ENCODE data around the gene ERCC2. TPM values are rescaled to one million over a fixed set of nuclear protein-coding genes. Genes with fewer than 3 reads are reported as not detected.
"Not testable (repeated sequence)": the region's sequence is repeated elsewhere in the genome, so short reads cannot be mapped to it uniquely, and the experiment has no call there.

The ERCC2 gene
- total RNA-seq, 8 experiments from 2014 or later: 12.3 to 49.2 (median 22.2) TPM

GRCh38 chr19:45348367-45349125, 21.8 kb downstream of the ERCC2 start:
- no peak for ATAC-seq (replicated peaks in 6 of 8)
- Histone ChIP-seq H3K4me3 (no peak overlapping the region), H3K4me1 (replicated peaks in 1 of 2) (no peaks in the 10 kb centered on the region), H3K27ac (no peak overlapping the region)
- 60 to 96% (median 75%) methylated on average over 1 to 4 of the region's 23 CpGs; no CpG with 5 or more reads in 6 of the 10 experiments for whole genome bisulfite sequencing, 10 experiments
- in situ Hi-C loops (cut with MboI; ENCODE audit: low pct_unique_long_range_greater_than_20kb in 2 of 9, low sequenced_read_pairs in 9 of 9, unreplicated experiment in 9 of 9): no loop called here

DNA sequence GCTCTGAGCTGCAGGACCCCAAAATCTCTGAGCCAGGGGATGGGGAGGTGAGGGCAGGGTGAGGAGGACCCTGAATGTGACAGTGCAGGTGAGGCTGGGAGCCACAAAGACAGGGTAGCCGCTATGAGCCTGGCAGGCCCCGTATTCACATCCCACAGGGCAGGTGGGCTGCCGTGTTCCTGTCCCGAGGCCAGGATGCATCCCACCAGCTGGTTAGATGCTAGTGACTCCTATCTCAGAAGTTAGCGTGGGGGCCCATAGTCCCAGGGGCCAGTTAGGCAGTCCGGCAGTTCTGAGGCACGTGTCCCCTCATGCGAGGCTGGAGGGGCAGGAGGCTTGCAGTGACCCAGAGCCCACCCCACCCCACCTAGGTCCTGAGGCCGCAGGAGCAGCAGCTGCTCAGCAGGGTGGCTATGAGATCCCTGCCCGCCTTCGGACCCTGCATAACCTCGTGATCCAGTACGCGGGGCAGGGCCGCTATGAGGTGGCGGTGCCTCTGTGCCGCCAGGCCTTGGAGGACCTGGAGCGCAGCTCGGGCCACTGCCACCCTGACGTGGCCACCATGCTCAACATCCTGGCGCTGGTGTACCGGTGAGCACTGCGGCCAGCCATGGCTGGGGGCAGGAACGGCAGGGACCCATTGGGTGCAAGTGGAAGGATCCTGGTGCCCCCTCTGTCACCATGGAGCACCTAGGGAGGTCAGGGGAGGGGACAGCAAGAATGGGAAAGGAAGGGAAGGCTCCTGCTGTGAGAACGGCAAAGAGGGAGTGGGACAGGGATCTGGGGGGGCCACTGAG, 22.6 kb downstream of the ERCC2 start:
- H3K27ac ChIP-seq: no peak overlapping the region
- no peaks in the 10 kb centered on the region for H3K4me1 ChIP-seq (replicated peaks in 1 of 2)
- H3K4me3 ChIP-seq: no peak overlapping the region
- ATAC-seq (replicated peaks in 6 of 8): peak in 3 of 8 experiments; percentile 6 to 14 (median 12)
- 20 to 100% (median 70%) methylated on average over 1 to 4 of the region's 25 CpGs; no CpG with 5 or more reads in 7 of the 10 experiments for WGBS, 10 experiments
- in situ Hi-C loops (cut with MboI; ENCODE audit: low pct_unique_long_range_greater_than_20kb in 2 of 9, low sequenced_read_pairs in 9 of 9, unreplicated experiment in 9 of 9): no loop called here

- in situ Hi-C loops (cut with MboI; ENCODE audit: low pct_unique_long_range_greater_than_20kb in 2 of 9, low sequenced_read_pairs in 9 of 9, unreplicated experiment in 9 of 9): no loop called here
- Histone ChIP-seq H3K4me1 (replicated peaks in 1 of 2) (no peaks in the 10 kb centered on the region), H3K27ac (no peak overlapping the region), H3K4me3 (no peak overlapping the region)
- 56% methylated on average over 5 of the region's 27 CpGs; no CpG with 5 or more reads in 9 of the 10 experiments for WGBS, 10 experiments
- ATAC-seq (replicated peaks in 6 of 8): peak in 2 of 8 experiments; percentile 15 to 58
Observed at GRCh38 chr19:45346449-45346848, 23.9 kb downstream of the ERCC2 start.

GRCh38 chr19:45345506-45345860, 24.9 kb downstream of the ERCC2 start:
- no peak overlapping the region for H3K27ac ChIP-seq
- WGBS, 10 experiments: 40 to 60% methylated on average over 1 of the region's 15 CpGs; no CpG with 5 or more reads in 8 of the 10 experiments
- H3K4me1 ChIP-seq (replicated peaks in 1 of 2): no peaks in the 10 kb centered on the region
- H3K4me3 ChIP-seq: no peak overlapping the region
- ATAC-seq (replicated peaks in 6 of 8): no peak
- in situ Hi-C loops (cut with MboI; ENCODE audit: low pct_unique_long_range_greater_than_20kb in 2 of 9, low sequenced_read_pairs in 9 of 9, unreplicated experiment in 9 of 9): no loop called here

- WGBS, 10 experiments: 60% methylated on average over 1 of the region's 15 CpGs; no CpG with 5 or more reads in 9 of the 10 experiments
- ATAC-seq (replicated peaks in 6 of 8): peak in 2 of 8 experiments; percentile 32 to 43
- H3K4me1 ChIP-seq (replicated peaks in 1 of 2): no peaks in the 10 kb centered on the region
- in situ Hi-C loops (cut with MboI; ENCODE audit: low pct_unique_long_range_greater_than_20kb in 2 of 9, low sequenced_read_pairs in 9 of 9, unreplicated experiment in 9 of 9): no loop called here
- H3K4me3 ChIP-seq: no peak overlapping the region
- no peak overlapping the region for H3K27ac ChIP-seq
Observed at GRCh38 chr19:45344621-45345505, 25.5 kb downstream of the ERCC2 start.

DNA sequence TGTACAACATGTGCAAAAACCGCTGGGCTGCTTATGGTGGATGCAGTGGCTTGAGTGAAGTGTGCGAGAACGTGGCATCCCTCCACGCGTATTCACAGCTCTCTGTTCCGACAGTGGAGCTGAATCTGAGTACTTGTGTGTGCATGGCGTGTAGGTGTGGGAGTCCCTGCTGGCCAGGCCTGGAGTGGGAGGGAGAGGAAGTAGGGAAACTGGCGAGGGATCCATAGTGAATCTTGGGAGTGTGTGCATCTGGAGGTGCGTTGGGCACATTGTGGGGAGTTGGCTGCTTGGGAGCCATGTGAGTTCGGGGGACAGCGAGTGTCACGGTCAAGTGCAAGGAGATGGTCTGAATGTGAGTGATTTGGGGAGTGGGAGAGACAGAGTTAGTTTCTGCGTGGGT, 27.5 kb downstream of the ERCC2 start:
- Histone ChIP-seq H3K27ac (no peak overlapping the region), H3K4me3 (no peak overlapping the region), H3K4me1 (replicated peaks in 1 of 2) (no peaks in the 10 kb centered on the region)
- in situ Hi-C loops (cut with MboI; ENCODE audit: low pct_unique_long_range_greater_than_20kb in 2 of 9, low sequenced_read_pairs in 9 of 9, unreplicated experiment in 9 of 9): no loop called here
- no peak for ATAC-seq (replicated peaks in 6 of 8)
- WGBS, 10 experiments: 0 to 77% (median 56%) methylated on average over 1 to 8 of the region's 13 CpGs; no CpG with 5 or more reads in 3 of the 10 experiments

DNA sequence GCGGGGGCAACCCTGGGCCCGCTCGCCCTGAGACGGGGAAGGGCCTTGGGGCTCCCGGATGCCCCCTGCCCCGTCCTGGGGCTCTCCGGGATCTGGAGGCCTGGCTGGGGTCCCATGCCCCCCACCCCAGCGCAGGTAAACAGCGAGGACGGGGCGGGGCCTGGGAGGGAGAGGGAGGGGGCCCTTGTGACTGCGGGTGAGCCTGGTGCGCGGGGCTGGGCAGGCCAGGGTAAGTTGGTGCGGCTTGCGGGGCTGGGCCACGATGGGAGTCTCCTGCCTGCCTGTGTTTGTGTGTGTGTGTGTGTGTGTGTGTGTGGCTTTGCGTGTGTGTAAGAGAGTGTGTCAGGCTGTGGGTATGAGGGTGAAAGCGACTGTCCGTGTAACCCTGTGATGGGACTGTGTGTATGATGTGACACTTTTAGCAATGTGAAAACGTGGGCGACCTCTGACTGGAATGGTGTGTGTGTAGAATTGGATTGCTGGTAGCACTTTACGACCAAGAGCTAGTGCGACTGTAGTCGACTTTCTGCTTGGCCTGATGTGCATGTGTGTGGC, 29.4 kb downstream of the ERCC2 start:
- no peak overlapping the region for H3K27ac ChIP-seq
- in situ Hi-C loops (cut with MboI; ENCODE audit: low pct_unique_long_range_greater_than_20kb in 2 of 9, low sequenced_read_pairs in 9 of 9, unreplicated experiment in 9 of 9): no loop called here
- peak in 7 of 8 experiments; percentile 17 to 64 (median 53) for ATAC-seq (replicated peaks in 6 of 8)
- H3K4me1 ChIP-seq (replicated peaks in 1 of 2): no peaks in the 10 kb centered on the region
- WGBS, 10 experiments: 0 to 50% (median 30%) methylated on average over 1 to 4 of the region's 25 CpGs; no CpG with 5 or more reads in 7 of the 10 experiments
- peak overlapping the region in 3 of 5 donors; percentile 10 to 16 (median 13) for H3K4me3 ChIP-seq

- Histone ChIP-seq H3K27ac (no peak within 1 kb of the TSS), H3K4me1 (replicated peaks in 1 of 2) (no peaks in the 10 kb centered on the region), H3K4me3 (peak within 1 kb of the TSS in 3 of 5 donors; percentile 10 to 16 (median 13))
- 3 to 86% (median 20%) methylated on average over 3 to 21 of the region's 50 CpGs; no CpG with 5 or more reads in 5 of the 10 experiments for WGBS, 10 experiments
- in situ Hi-C loops (cut with MboI; ENCODE audit: low pct_unique_long_range_greater_than_20kb in 2 of 9, low sequenced_read_pairs in 9 of 9, unreplicated experiment in 9 of 9): no loop called here
- ATAC-seq (replicated peaks in 6 of 8): peak in 7 of 8 experiments; percentile 18 to 57 (median 50)
Observed at GRCh38 chr19:45340232-45340898, 30.0 kb downstream of the ERCC2 start, which contains the start of gene KLC3. TSS of gene KLC3 (plus strand) at chr19:45340750. CDS start at chr19:45345542, 4,792 bp downstream.

GRCh38 chr19:45339629-45340028, 30.7 kb downstream of the ERCC2 start:
- ATAC-seq (replicated peaks in 6 of 8): no peak
- 33 to 100% (median 71%) methylated on average over 1 to 5 of the region's 6 CpGs for WGBS, 10 experiments
- Histone ChIP-seq H3K27ac (no peak overlapping the region), H3K4me1 (replicated peaks in 1 of 2) (no peaks in the 10 kb centered on the region), H3K4me3 (no peak overlapping the region)
- in situ Hi-C loops (cut with MboI; ENCODE audit: low pct_unique_long_range_greater_than_20kb in 2 of 9, low sequenced_read_pairs in 9 of 9, unreplicated experiment in 9 of 9): no loop called here

DNA sequence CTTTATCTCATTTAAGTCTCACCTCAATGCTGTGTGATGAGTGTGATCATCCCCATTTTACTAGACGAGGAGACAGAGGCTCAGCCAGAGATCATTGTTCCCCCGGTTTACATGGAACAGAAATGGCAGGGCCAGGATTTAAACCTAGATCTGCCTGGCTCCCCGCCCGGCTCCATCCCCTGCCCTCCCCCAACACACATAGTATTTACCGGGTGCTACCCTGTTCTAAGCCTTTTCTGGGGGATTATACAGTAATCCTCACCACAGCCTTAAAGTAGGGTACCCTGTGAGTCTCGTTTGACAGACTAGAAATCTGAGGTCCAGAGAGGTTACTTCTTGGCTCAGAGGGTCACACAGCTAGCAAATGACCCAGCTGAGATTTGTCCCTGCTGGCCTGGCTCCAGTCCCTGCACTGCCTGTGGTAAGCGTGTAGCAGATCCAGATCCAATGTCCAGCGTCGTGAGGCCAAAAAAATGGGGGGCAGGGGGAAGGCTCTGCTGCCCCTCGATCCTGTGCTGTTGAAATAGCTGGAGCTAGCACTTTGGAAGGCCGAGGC, 33.6 kb downstream of the ERCC2 start:
- no peak overlapping the region for H3K27ac ChIP-seq
- no peak for ATAC-seq (replicated peaks in 6 of 8)
- 46 to 88% (median 80%) methylated on average over 2 to 5 of the region's 11 CpGs; no CpG with 5 or more reads in 4 of the 10 experiments for whole genome bisulfite sequencing, 10 experiments
- H3K4me1 ChIP-seq (replicated peaks in 1 of 2): no peaks in the 10 kb centered on the region
- no peak overlapping the region for H3K4me3 ChIP-seq
- in situ Hi-C loops (cut with MboI; ENCODE audit: low pct_unique_long_range_greater_than_20kb in 2 of 9, low sequenced_read_pairs in 9 of 9, unreplicated experiment in 9 of 9): no loop called here

DNA sequence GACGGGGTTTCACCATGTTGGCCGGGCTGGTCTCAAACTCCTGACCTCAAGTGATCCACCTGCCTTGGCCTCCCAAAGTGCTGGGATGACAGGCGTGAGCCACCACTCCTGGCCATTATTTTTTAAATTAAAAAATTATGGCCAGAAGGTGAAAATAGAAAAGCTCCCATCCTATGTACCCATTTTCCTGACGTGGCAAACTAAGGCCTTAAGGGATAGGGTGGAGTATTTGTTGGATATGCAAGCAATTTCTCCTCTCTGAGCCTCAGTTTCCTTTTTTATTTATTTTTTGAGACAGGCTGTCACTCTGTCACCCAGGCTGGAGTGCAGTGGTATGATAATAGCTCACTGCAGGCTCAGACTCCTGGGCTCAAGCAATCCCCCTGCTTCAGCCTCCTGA, 35.5 kb downstream of the ERCC2 start:
- H3K27ac ChIP-seq; in situ Hi-C loops (cut with MboI; ENCODE audit: low pct_unique_long_range_greater_than_20kb in 2 of 9, low sequenced_read_pairs in 9 of 9, unreplicated experiment in 9 of 9); H3K4me1 ChIP-seq (replicated peaks in 1 of 2); ATAC-seq (replicated peaks in 6 of 8); H3K4me3 ChIP-seq: not testable (repeated sequence)
- 0 to 100% (median 69%) methylated on average over 1 to 3 of the region's 4 CpGs; no CpG with 5 or more reads in 4 of the 10 experiments for WGBS, 10 experiments

Data from motor neuron (in vitro differentiated cells).